GM12878 (cell line): Measurements from ENCODE around the gene CFAP74. TPM values are rescaled to one million over a fixed set of nuclear protein-coding genes. Genes with fewer than 3 reads are reported as not detected.

Source experiments
- ATAC-seq: fragments of 200-7000 bp; cut with Tn5 transposase; 3 replicates; pipeline ENCODE4 v1.9.1; 2020; ENCODE audit warnings: mild to moderate bottlenecking, moderate library complexity
- BruUV-seq: library from RNA; stranded (reverse); fragments of 400-500 nt; replicated peaks from 2 replicates; lab custom pipeline; 2021; lab: Mats Ljungman, UMichigan
- CTCF ChIA-PET: fragments of 300-600 bp; sonication (Branson Sonifier 250); formaldehyde crosslinking; extraction: SDS; loops from one replicate; lab custom pipeline; 2021; ENCODE audit warnings: inconsistent platforms; lab: Yijun Ruan, JAX
- POLR2A ChIA-PET: fragments of 350-600 bp; formaldehyde crosslinking; extraction: SDS; loops from one replicate; lab custom pipeline; 2021; ENCODE audit warnings: inconsistent platforms; lab: Charles Lee
- RAD21 ChIA-PET: fragments of 300-600 bp; sonication (Branson Sonifier 250); formaldehyde crosslinking; loops from one replicate; lab custom pipeline; 2023; ENCODE audit warnings: antibody characterized with exemption; ENCODE audit not compliant: unreplicated experiment; lab: Charles Lee
- SMC1A ChIA-PET: fragments of 300-600 bp; sonication (Branson Sonifier 250); formaldehyde crosslinking; loops from one replicate; lab custom pipeline; 2023; ENCODE audit not compliant: unreplicated experiment, uncharacterized antibody; lab: Charles Lee
- DNase-seq: peaks from one replicate; pipeline ENCODE4 v3.0.0-alpha.2; 2011; ENCODE audit warnings: low read depth, low spot score
- FAIRE-seq: peaks from 3 replicates; lab custom pipeline; 2011; peaks lifted over from hg19 to GRCh38; lab: Jason Lieb, UNC
- H2AFZ ChIP-seq: 2 replicates; pipeline ENCODE4 v1.6.0; 2011; ENCODE audit warnings: low read depth, low read length, control low read depth; ENCODE audit not compliant: control insufficient read depth
- H3K27ac ChIP-seq: 2 replicates; pipeline ENCODE4 v1.5.1; 2011; ENCODE audit warnings: control low read depth; ENCODE audit not compliant: control insufficient read depth, insufficient read depth
- H3K27me3 ChIP-seq, 2 experiments: replicated peaks in 1 of 2; 2 replicates each; pipeline versions ENCODE4 v1.6.0 to v1.6.1; 2011; ENCODE audit warnings: low read length in 1 of 2; ENCODE audit not compliant: control insufficient read depth in 2 of 2, insufficient read depth in 2 of 2
- H3K36me3 ChIP-seq, 2 experiments: 2 replicates each; pipeline ENCODE4 v1.5.1; 2011; ENCODE audit warnings: low read length in 1 of 2; ENCODE audit not compliant: control insufficient read depth in 2 of 2, insufficient read depth in 2 of 2
- H3K4me1 ChIP-seq: 2 replicates; pipeline ENCODE4 v1.6.1; 2011; ENCODE audit warnings: mild to moderate bottlenecking, low read length, moderate library complexity, mixed read lengths; ENCODE audit not compliant: control insufficient read depth, insufficient read depth
- H3K4me2 ChIP-seq: 2 replicates; pipeline ENCODE4 v1.6.0; 2011; ENCODE audit warnings: control low read depth; ENCODE audit not compliant: control insufficient read depth, insufficient read depth
- H3K4me3 ChIP-seq: fragments of 200-600 bp; sonication (generic); 2 replicates; pipeline ENCODE4 v1.5.1; 2016
- H3K79me2 ChIP-seq: 2 replicates; pipeline ENCODE4 v1.6.0; 2011; ENCODE audit warnings: low read length; ENCODE audit not compliant: control insufficient read depth, insufficient read depth
- H3K9ac ChIP-seq: 2 replicates; pipeline ENCODE4 v1.8.0; 2011; ENCODE audit warnings: low read length, control low read depth, mixed read lengths; ENCODE audit not compliant: control insufficient read depth, insufficient read depth
- H3K9me3 ChIP-seq: replicated peaks from 3 replicates; pipeline ENCODE4 v1.5.1; 2011; ENCODE audit warnings: mild to moderate bottlenecking, low read length; ENCODE audit not compliant: control insufficient read depth, insufficient read depth
- H4K20me1 ChIP-seq: 2 replicates; pipeline ENCODE4 v1.6.0; 2011; ENCODE audit not compliant: control insufficient read depth, insufficient read depth
- BMI1 ChIP-seq: fragments of 450-650 bp; IDR thresholded peaks from 2 replicates; pipeline ENCODE4 v1.6.1; 2016; ENCODE audit warnings: mild to moderate bottlenecking, moderate library complexity, borderline replicate concordance
- IRF3 ChIP-seq: fragments of 450-650 bp; IDR thresholded peaks from 2 replicates; pipeline ENCODE4 v1.6.1; 2014; ENCODE audit warnings: mild to moderate bottlenecking
- KDM1A ChIP-seq: fragments of 200-600 bp; sonication (generic); IDR thresholded peaks from 2 replicates; pipeline ENCODE4 v1.6.1; 2016; ENCODE audit warnings: borderline replicate concordance
- POU2F2 ChIP-seq: IDR thresholded peaks from 3 replicates; pipeline ENCODE4 v1.6.1; 2011; ENCODE audit warnings: low read depth, mild to moderate bottlenecking, low read length, borderline replicate concordance
- REST ChIP-seq: IDR thresholded peaks from 2 replicates; pipeline ENCODE4 v1.6.1; 2012; ENCODE audit warnings: mild to moderate bottlenecking, low read depth, low read length
- SMARCA5 ChIP-seq: fragments of 450-650 bp; IDR thresholded peaks from 2 replicates; pipeline ENCODE4 v1.6.1; 2017; ENCODE audit warnings: mild to moderate bottlenecking
- STAT3 ChIP-seq: IDR thresholded peaks from 2 replicates; pipeline ENCODE4 v1.6.1; 2011; ENCODE audit warnings: low read depth, low read length, improper control_type of control experiment
- ZBTB4 ChIP-seq: fragments of 450-650 bp; formaldehyde crosslinking; IDR thresholded peaks from 2 replicates; pipeline ENCODE4 v1.4.0; 2022; ENCODE audit warnings: mild to moderate bottlenecking, moderate library complexity
- WGBS: methylation state at CpG from one replicate; pipeline ENCODE4 v1.1.6; 2016; ENCODE audit warnings: low lambda C conversion rate; ENCODE audit not compliant: insufficient replicate concordance, insufficient coverage; ENCODE audit errors: missing lambda C conversion rate; 5-methylcytosine and 5-hydroxymethylcytosine counted together
- in situ Hi-C: fragments of 300-500 bp; cut with MboI; formaldehyde crosslinking; loops from 9 replicates; pipeline ENCODE4 v1.14.3; 2018; ENCODE audit warnings: mixed read lengths
- intact Hi-C: fragments of 100-400 bp; cut with micrococcal nuclease; formaldehyde crosslinking; loops from one replicate; pipeline ENCODE4 v1.14.2; 2022; ENCODE audit not compliant: unreplicated experiment
- polyA plus RNA-seq, 11 experiments: library from polyadenylated mRNA; depleted of rRNA in 4 of 11; unstranded in 6 of 11; stranded (reverse) in 5 of 11; fragments of >200 nt; fragmentation: Nextera tagmentation in 4 of 11; fragmentation: Illumina TruSeq in 1 of 11; extraction: Ambion mirVana in 4 of 11; extraction: Trizol in 1 of 11; gene quantifications; 1 replicate in 1 of 11; 2 replicates in 10 of 11; pipeline versions ENCODE4 v1.2.1 to v1.2.3, GENCODE V29; 2011 to 2016; ENCODE audit warnings: inconsistent platforms in 2 of 11, missing spikeins in 2 of 11, low read depth in 1 of 11
- total RNA-seq, 4 experiments: library from RNA; depleted of rRNA in 3 of 4; stranded (reverse); fragments of >200 nt in 3 of 4; fragmentation: Illumina TruSeq in 1 of 4; extraction: Trizol in 1 of 4; gene quantifications; 2 replicates each; pipeline versions ENCODE4 v1.2.1 to v1.2.3, GENCODE V29; 2013 to 2021

The CFAP74 gene
- total and polyA plus RNA-seq, 10 of the 15 experiments (the other 5 are each of a cell fraction or from before 2014, with no cell fraction given) = 0.01 TPM; not detected in 9

GRCh38 chr1:1954015-1954414 lies 49.6 kb downstream of the CFAP74 start:
- H3K9ac ChIP-seq = no peak overlapping the region
- WGBS = 16% methylated on average over 9 of the region's 9 CpGs

More at GRCh38 chr1:1954015-1954414, 49.6 kb downstream of the CFAP74 start:
- ChIA-PET SMC1A (no interaction called here), POLR2A (no interaction called here), CTCF (no interaction called here), RAD21 (no interaction called here)
- Histone ChIP-seq H3K79me2 (no peaks in the 10 kb centered on the region), H3K4me2 (no peak overlapping the region), H3K27me3 (no peaks in the 10 kb centered on the region), H3K4me3 (no peak overlapping the region), H4K20me1 (no peaks in the 10 kb centered on the region), H3K27ac (no peak overlapping the region), H2AFZ (no peak overlapping the region), H3K4me1 (no peaks in the 10 kb centered on the region), H3K36me3 (no peaks in the 10 kb centered on the region), H3K9me3 (no peaks in the 10 kb centered on the region)
- in situ Hi-C loops (loop anchor here (25.0 kb wide), 1 partner anchor 833 kb away; no protein-coding TSS in a partner anchor), intact Hi-C loops (no loop called here)
- FAIRE-seq (no peak), ATAC-seq (no peak), DNase-seq (no peak)
- TF ChIP-seq KDM1A = no peak
- TF ChIP-seq REST = no peak
- no peak for TF ChIP-seq ZBTB4 (CRISPR knock-in tag)
- TF ChIP-seq SMARCA5 = no peak
- no peak for TF ChIP-seq IRF3
- no peak for TF ChIP-seq POU2F2
- TF ChIP-seq BMI1 = no peak
- no peak for TF ChIP-seq STAT3
- BruUV-seq = no TSS peak
